GM12874 (cell line): ENCODE data around the gene XKR8.

Experiments
- CTCF ChIP-seq: IDR thresholded peaks from 2 replicates; pipeline ENCODE4 v1.5.1; 2011; ENCODE audit warnings: low read depth, mild to moderate bottlenecking, control low read depth, low read length, moderate library complexity; ENCODE audit not compliant: insufficient read depth

The XKR8 gene

DNA sequence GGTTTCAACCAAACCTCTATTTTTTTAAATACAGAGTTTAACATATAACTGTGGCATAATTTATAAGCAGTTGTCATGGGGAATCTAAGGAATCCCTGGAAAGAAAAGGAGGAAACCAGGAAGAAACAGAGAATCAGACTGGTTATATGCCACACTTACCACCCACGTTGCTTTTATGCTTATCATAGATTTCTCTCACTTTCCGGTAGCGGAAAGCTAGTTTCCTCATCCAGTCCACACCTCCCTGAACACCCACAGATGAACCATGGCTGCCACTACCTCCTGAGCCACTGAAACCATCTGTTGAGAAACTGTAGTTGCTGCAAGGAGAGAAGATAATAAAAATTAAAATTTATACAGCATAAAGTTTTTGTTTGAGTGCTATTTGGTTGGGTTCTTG, 33.5 kb downstream of the XKR8 start:
- TF ChIP-seq CTCF = no peak

- TF ChIP-seq CTCF = no peak
These were observed 34.3 kb downstream of the XKR8 start for GRCh38 chr1:27994060-27994459.

DNA sequence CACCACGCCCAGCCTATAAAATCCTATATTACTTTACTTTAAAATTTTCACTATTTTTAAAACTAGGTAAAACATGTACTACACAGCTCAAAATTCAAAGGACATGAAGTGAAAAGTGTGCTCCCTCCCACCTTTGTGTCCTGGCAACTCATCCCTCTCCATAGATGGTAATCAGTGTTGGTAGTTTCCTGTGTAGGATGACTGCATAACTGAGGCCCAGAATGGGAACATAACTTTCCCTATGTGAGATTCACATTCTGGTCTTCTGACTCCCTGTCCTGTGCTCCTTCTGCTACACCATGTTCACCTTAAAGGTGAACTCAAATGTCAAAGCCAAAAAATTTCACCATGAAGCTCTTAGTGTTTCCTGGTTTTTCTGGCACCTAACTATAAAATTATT, 39.3 kb downstream of the XKR8 start:
- no peak for TF ChIP-seq CTCF

DNA sequence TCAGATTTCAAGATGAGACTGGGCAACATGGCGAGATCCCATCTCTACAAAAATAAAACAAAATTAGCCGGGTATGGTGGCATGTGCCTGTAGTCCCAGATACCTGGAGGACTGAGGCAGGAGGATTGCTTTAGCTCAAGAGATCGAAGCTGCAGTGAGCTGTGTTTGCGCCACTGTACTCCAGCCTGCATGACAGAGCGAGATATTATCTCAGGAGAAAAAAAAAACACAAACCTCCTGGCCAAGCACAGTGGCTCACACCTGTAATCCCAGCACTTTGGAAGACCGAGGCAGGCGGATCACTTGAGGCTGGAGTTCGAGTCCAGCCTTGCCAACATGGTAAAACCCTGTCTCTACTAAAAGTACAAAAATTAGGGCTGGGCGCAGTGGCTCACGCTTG, 42.8 kb downstream of the XKR8 start:
- no peak for TF ChIP-seq CTCF

- TF ChIP-seq CTCF = no peak
These were observed 51.2 kb downstream of the XKR8 start for GRCh38 chr1:28010969-28011368.
